ENCODE measurements around the gene TXLNB.

DNA sequence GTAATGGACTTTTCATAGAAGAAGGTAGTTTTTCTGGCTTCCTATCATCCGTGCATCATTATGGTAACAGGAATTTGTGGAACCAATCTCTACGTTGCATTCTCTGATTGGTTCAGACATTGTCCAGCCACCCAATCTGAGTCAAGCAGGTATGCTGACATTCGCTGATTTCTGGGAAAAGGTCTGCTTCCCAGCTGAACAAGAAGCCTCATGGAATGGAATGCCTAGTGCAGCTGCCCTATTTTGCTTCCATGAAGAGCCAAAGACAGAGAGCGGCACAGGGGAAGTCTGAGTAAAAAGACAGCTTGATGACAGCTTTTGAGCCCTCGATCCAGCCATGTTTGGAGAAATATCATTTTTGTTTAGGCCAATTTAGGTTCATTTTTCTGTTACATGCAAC lies 38.5 kb upstream of the TXLNB start:
- TF ChIP-seq SIN3A (IDR thresholded peaks at IDR 0.05; ENCODE audit: borderline replicate concordance, low read depth, low read length) = no peak
- TF ChIP-seq, protein P1, sequence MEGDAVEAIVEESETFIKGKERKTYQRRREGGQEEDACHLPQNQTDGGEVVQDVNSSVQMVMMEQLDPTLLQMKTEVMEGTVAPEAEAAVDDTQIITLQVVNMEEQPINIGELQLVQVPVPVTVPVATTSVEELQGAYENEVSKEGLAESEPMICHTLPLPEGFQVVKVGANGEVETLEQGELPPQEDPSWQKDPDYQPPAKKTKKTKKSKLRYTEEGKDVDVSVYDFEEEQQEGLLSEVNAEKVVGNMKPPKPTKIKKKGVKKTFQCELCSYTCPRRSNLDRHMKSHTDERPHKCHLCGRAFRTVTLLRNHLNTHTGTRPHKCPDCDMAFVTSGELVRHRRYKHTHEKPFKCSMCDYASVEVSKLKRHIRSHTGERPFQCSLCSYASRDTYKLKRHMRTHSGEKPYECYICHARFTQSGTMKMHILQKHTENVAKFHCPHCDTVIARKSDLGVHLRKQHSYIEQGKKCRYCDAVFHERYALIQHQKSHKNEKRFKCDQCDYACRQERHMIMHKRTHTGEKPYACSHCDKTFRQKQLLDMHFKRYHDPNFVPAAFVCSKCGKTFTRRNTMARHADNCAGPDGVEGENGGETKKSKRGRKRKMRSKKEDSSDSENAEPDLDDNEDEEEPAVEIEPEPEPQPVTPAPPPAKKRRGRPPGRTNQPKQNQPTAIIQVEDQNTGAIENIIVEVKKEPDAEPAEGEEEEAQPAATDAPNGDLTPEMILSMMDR (IDR thresholded peaks at IDR 0.05) = no peak
- no peak for TF ChIP-seq POLR2AphosphoS5 (IDR thresholded peaks at IDR 0.05; ENCODE audit: low read depth, low read length)
